ENCODE measurements around the gene SPO11.

Gene SPO11, protein sequence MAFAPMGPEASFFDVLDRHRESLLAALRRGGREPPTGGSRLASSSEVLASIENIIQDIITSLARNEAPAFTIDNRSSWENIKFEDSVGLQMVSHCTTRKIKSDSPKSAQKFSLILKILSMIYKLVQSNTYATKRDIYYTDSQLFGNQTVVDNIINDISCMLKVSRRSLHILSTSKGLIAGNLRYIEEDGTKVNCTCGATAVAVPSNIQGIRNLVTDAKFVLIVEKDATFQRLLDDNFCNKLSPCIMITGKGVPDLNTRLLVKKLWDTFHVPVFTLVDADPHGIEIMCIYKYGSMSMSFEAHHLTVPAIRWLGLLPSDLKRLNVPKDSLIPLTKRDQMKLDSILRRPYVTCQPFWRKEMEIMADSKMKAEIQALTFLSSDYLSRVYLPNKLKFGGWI

GRCh38 chr20:57329608-57330221 is at the start of gene SPO11:
TSS of gene SPO11 (plus strand) at chr20:57329803. CDS start at chr20:57329868, 65 bp downstream.
- DNase-seq, result no peak

DNA sequence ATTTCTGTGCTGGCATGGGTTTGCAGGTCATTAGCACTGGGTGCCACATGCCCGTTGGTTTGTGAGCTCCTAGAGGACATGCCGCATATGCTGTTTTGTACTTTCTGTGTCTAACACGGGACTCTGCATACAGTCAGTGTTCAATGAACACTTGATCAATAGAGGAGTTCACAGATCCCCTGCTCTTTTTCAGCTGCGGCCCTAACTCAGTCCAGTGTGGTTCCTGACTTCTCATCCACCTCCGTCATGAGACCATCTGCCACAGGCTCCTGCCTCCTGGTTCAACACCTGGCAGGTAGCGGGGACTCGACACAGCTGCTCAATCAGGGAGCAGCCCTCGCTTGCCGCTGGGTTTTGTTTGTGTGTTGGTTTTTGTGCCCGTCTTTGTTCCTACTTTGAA is 49.4 kb upstream of the SPO11 start:
- DNase-seq, result no peak

DNA sequence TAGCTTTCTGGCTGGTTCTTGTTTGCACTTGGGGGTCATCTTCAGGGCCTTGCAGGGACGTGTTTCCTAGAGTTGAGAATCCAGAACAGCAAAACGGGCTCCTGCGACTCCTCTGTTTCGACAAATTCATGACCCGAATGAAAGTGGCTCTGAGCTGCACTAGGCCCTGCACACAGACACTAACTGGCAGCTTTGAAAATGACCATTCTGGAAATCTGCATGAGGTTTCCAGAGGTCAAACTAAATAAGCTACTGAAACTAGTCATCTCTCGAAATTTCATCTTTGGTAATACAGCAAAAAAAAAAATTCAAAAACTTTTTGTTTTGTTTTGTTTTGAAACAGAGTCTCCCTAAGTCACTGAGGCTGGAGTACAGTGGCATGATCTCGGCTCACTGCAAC is 47.7 kb upstream of the SPO11 start:
- no peak for DNase-seq

DNA sequence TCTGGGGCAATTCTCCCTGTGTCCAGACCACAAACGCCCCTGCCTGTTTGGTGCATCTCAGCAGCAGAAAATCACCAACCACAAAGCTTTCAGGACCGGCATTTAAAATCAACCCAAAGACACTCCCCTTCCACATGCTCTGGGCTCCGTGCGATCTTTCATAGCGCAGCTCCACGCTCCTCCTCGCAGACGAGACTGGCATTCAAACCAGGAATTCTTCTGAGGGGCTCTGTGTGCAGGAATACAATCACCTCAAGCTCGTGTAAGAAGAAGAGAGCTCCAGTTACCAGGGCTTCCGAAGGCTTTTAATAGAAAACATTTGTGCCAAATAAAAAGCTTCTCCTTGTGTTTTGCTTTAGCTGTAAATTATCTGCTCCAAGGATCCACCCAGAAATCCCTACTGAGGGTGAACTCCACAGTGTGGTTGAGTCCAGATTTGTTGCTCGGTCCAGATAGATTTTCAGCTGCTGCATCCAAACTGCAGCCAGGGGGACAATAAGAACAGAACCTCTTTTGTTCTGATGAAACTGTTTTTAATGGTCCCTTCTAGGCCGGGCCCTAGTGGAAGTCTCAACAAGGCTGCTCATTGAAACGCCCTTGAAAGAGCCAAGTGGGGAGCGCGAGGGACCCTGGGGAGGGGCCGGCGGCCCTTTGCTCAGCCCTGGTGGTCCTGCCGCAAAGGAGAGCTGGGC is 46.8 kb upstream of the SPO11 start:
- DNase-seq, result no peak

- DNase-seq, result no peak
Observed at GRCh38 chr20:57283860-57284259, 45.7 kb upstream of the SPO11 start.

DNA sequence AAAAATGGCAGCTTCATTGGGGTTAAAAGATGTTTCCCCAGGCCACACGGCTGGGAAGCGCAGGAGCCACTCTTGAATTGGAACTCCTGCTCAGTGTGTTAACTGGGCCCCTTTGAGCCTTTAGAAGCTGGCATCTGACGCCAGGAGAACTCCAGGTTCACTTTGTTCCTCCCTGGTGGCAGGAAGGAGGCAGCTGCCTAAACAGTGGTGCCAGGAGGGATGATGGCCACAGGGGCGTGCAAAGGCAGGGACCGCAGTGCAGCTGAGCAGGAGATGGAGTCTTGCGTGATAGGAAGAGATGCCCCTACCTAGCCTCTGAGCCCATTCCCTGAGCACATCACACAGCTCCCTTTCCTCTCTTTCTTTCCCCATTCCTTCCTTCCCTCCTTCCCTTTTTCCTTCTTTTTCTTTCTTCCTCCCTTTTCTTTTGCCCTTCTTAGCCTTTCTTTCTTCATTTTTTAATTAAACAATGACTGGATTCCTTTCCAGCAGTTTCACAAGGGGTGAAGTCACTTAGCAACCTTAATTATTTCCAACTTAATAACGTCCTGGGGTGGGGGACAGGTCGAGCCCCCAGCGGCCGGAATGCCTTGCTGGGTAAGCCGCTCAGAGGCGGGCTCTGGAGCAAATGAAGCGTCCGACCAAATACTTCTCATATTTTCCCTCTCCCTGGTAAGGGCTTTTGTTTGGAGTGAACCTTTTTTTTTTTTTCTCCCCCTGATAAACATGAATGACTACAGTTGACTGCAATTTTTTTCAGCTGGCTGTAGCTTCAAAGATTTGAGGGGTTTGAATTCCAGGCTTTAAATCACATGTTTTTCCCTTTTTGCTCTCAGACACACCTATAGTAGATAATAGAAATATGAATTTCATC is 42.4 kb upstream of the SPO11 start:
- no peak for DNase-seq

- DNase-seq, result no peak
Observed at GRCh38 chr20:57287901-57288300, 41.7 kb upstream of the SPO11 start.

DNA sequence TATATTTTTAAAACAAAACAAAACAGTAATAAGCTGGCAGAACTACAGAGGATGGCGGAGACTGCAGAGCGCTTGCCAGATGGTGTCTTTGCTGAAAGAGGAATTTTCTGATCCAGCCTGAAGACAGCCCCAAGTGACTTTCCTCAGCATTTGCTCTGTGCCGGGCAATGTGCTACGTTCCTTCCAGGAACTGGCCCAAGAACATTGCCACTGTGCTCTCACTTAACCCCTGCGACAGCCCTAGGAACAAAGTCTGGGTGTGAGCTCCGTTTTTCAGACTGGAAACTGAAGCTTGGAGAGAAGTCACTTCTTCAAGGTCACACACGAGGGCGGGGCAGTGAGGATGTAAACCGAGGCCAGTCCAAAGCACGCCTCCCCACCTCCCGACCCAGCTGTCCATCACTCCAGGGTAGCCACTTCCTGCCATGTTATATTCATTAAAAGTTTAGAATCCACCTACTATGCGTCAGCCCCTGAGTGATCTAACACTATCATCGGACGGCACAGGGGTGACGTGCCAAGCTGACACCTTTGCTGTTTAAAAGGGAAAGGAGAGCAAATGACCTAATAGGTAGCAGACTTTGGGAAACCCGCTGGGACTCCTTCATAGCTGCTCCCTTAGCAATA is 40.8 kb upstream of the SPO11 start:
- no peak for DNase-seq

GRCh38 chr20:57289391-57290177 is 40.0 kb upstream of the SPO11 start:
- no peak for DNase-seq

- DNase-seq, result no peak
Observed at GRCh38 chr20:57290178-57290484, 39.5 kb upstream of the SPO11 start.

GRCh38 chr20:57291003-57291402 is 38.6 kb upstream of the SPO11 start:
- DNase-seq, result no peak

DNA sequence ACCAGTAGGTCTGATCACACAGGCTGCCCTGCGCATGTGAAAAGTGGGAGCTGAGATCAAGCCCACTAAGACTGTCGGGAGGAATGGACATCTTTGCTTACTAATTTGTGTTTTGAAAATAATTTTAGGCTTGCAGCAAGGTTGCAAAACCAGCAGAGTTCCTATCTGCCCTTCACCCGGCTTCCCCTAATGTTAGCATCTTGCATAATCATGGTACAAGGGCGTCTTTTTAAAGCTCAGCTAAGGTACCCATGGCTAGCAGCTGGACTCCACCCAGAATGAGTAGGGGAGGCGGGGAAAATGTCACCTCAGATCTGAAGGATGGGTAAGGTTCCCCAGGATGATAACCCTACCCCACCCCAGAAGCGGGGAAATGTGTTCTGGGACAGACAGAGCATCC is 37.9 kb upstream of the SPO11 start:
- DNase-seq, result no peak

DNA sequence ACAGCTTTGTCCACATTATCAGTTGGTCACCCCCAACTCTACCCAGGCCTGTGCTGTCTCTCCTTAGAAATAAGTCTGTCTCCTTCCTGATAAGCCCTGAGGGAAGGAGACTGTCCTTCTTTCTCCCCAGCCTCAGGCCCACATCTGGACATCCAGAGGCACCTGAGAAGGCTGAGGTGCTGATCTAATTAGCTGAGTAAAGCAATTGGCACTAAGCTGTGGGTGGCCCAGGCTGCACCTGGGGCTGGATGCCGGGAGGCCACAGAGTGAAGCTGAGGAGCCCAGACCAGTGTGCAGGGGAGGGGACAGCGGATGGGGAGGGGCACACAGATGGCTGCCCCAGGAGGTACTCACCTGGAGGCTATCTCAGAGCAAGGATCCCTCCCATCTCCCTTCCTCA is 37.0 kb upstream of the SPO11 start:
- DNase-seq, result no peak

GRCh38 chr20:57293995-57294394 is 35.6 kb upstream of the SPO11 start:
- DNase-seq, result no peak

DNA sequence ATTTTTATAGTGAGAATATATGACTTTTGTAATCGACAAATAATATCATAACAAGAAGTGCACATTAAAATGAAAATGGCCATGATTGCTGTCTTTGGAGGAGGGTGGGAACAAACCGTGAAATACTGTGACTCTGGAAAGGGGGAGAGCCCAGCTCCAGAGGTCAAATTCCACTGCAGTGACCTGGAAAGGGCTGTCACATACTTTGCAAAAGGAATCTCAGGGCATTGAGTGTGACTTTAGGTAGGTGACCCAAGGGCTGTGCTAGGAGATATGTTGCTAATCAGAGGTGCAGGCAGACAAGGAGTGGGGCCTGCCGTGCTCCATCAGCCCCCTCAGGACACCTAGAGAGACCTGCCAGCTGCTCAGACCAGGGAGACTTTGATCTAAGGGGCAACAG is 35.1 kb upstream of the SPO11 start:
- no peak for DNase-seq

- DNase-seq, result no peak
Observed at GRCh38 chr20:57298457-57298856, 31.1 kb upstream of the SPO11 start.

DNA sequence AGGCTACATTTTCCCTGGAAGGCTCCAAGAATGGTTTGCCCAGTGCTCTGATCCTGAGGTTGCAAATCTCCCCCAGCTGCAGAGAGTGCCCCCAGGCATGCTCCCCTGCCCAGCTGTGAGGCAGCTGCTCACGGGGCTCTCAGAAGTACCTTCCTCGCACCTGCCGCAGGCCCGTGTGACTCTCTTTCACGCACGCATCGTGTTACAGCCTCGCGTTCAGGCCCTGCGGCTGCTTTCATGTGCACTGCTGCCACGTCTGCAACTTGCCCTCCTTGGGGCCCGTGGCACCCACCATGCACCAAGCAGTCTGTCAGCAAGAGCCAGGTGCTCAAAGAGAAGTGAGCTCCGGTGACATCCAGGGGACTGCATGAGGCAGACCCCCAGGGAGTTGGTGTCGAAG is 28.6 kb upstream of the SPO11 start:
- DNase-seq, result no peak

DNA sequence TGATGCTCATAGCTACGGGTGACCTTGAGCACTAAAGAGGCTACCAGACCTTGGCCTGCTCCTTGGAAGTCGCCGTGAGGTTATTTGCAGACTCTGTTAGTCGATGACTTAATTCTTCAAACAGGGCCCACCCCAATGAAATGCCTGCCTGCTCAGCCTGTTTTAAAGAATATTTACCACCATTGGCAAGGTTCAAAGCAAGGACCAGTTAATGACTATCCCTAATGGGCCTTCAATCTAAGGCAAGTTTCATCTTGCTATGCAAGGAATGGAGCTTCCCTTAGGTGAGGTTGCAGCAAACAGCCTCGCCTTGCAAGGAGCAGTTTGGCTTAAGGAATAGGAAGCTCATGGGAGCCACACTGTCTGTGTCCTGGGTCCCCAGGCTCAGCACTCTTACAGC is 22.9 kb upstream of the SPO11 start:
- DNase-seq, result no peak

- DNase-seq, result no peak
Observed at GRCh38 chr20:57308451-57309271, 20.9 kb upstream of the SPO11 start.

GRCh38 chr20:57309544-57310115 is 20.0 kb upstream of the SPO11 start:
- DNase-seq, result no peak
